GM18511 (cell line): ENCODE data around the gene CHMP3.
"Not testable (repeated sequence)": the region's sequence is repeated elsewhere in the genome, so short reads cannot be mapped to it uniquely, and the experiment has no call there.

Source experiments
- ATAC-seq: cut with Tn5 transposase; IDR thresholded peaks from one replicate; pipeline ENCODE4 v1.9.1; 2021; ENCODE audit warnings: mild to moderate bottlenecking, moderate library complexity; ENCODE audit not compliant: unreplicated experiment

Gene CHMP3

DNA sequence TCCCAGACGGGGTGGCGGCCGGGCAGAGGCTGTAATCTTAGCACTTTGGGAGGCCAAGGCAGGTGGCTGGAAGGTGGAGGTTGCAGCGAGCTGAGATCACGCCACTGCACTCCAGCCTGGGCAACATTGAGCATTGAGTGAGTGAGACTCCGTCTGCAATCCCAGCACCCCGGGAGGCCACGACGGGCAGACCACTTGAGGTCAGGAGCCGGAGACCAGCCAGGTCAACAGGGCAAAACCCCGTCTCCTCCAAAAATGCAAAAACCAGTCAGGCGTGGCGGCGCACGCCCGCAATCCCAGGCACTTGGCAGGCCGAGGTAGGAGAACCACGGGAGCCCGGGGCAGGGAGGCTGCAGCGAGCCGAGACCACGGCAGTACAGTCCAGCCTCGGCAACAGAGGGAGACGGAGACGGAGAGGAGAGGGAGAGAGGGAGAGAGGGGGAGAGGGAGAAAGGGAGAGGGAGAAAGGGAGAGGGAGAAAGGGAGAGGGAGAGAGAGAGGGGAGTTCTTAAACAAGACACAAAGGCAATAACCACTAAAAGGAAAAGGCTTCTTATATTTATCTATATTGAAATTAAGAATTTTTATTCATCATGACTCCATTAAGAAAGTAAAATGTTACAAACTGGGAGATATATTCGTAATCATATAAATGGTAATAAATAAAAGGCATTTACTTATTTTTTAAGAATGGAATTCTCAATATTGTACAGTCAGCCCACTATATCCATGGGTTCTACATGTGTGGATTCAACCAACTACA lies 13.1 kb downstream of the CHMP3 start:
- ATAC-seq, result not testable (repeated sequence)

DNA sequence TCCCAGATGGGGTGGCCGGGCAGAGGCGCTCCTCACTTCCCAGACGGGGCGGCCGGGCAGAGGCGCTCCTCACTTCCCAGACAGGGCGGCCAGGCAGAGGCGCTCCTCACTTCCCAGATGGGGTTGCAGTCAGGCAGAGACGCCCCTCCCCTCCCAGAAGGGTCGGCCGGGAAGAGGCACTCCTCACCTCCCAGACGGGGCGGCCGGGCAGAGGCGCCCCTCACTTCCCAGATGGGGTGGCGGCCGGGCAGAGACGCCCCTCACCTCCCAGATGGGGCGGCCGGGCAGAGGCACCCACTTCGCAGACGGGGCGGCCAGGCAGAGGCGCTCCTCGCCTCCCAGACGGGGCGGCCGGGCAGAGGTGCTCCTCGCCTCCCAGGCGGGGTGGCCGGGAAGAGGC lies 13.8 kb downstream of the CHMP3 start:
- ATAC-seq, result not testable (repeated sequence)

DNA sequence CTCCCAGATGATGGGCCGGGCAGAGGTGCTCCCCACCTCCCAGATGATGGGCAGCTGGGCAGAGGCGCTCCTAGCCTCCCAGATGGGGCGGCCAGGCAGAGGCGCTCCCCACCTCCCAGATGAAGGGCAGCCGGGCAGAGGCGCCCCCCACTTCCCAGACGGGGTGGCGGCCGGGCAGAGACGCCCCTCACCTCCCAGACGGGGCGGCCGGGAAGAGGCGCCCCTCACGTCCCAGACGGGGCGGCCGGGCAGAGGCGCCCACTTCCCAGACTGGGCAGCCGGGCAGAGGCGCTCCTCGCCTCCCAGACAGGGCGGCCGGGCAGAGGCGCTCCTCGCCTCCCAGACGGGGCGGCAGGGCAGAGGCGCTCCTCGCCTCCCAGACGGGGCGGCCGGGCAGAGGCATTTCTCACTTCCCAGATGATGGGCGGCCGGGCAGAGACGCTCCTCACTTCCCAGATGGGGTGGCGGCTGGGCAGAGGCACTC lies 14.3 kb downstream of the CHMP3 start:
- ATAC-seq, result not testable (repeated sequence)

- ATAC-seq, result not testable (repeated sequence)
These were observed 14.9 kb downstream of the CHMP3 start for GRCh38 chr2:86548165-86548912.

- ATAC-seq, result not testable (repeated sequence)
These were observed 17.8 kb downstream of the CHMP3 start for GRCh38 chr2:86545296-86545924.

GRCh38 chr2:86544278-86545099 lies 18.8 kb downstream of the CHMP3 start:
- ATAC-seq, result not testable (repeated sequence)

- ATAC-seq, result no peak
These were observed 19.4 kb downstream of the CHMP3 start for GRCh38 chr2:86543793-86544192.

GRCh38 chr2:86543335-86543734 lies 19.9 kb downstream of the CHMP3 start:
- no peak for ATAC-seq

GRCh38 chr2:86542814-86543213 lies 20.4 kb downstream of the CHMP3 start:
- ATAC-seq, result no peak

- ATAC-seq, result no peak
These were observed 21.9 kb downstream of the CHMP3 start for GRCh38 chr2:86541334-86541733.

- no peak for ATAC-seq
These were observed 29.7 kb downstream of the CHMP3 start for GRCh38 chr2:86533589-86533988.

DNA sequence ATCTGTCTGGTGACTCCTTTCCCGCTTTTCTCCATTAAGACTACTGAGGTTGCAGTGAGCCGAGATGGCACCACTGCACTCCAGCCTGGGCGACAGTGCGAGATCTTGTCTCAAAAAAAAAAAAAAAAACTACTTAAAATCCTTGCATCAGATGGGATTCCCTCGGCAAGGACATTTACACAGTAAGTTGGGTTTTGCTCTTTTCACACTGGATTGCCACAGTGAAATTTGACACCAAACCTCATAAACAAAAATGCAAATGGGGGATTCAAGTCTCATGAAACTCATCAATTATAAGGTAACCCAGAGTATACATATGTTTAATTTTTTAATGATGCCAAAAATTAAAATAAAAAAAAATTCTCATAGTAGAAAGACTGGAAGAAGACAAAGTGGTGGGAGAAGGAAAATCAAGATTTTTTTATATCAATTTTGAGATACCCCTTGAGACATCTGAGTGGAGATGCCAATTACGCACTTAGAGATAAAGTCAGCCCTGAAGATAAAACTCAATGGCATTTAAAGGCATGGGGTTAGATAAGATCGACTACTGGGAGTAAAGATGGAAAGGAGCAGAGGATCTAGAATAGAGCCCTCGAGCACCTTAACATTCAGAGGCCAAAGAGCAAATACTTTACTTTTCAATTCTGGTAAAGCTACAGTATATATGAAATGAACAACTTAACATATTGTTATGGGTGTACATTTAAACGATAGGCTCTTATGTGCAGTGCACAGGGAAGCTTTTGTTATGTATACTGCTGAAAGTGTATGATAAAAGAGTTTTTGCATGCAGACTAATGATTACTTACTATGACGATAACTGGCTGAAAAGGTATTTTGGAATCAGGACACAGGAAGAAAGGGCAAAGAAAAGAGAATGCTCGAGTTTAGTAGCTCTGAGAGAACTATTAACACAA lies 37.6 kb downstream of the CHMP3 start:
- ATAC-seq, result no peak

- no peak for ATAC-seq
These were observed 39.8 kb downstream of the CHMP3 start for GRCh38 chr2:86523491-86523890.

GRCh38 chr2:86522711-86523110 lies 40.5 kb downstream of the CHMP3 start:
- ATAC-seq, result no peak

GRCh38 chr2:86521922-86522321 lies 41.3 kb downstream of the CHMP3 start:
- no peak for ATAC-seq

DNA sequence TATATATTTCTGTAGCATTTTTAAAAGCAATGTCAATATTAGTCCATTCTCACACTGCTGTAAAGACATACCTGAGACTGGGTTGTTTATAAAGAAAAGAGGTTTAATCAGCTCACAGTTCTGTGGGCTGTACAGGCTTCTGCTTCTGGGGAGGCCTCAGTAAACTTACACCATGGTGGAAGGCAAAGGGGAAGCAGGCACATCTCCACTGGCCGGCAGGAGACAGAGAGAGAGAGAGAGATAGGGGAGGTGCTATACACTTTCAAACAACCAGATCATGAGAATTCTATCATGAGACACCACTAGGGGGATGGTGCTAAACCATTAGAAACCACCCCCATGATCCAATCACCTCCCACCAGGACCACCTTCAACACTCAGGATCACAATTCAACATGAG lies 43.1 kb downstream of the CHMP3 start:
- no peak for ATAC-seq

GRCh38 chr2:86519349-86519748 lies 43.9 kb downstream of the CHMP3 start:
- no peak for ATAC-seq

DNA sequence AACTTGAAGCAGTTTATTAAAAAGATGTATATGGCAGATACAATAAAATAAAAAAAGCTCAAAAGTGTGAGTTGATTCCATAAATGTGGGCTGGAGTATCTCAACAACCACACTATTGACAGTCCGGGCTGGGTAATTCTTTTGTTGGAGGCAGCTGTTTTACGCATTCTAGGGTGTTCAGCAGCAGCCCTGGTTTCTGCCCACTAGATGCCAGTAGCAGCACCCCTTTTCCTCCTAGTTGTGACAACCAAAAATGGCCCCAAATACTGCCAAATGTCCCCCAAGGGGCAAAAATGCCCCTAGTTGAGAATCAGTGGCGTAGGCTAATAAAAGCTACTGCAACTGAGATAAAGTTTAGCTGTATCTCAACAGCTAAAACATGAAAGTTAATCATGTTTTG lies 44.8 kb downstream of the CHMP3 start:
- no peak for ATAC-seq

DNA sequence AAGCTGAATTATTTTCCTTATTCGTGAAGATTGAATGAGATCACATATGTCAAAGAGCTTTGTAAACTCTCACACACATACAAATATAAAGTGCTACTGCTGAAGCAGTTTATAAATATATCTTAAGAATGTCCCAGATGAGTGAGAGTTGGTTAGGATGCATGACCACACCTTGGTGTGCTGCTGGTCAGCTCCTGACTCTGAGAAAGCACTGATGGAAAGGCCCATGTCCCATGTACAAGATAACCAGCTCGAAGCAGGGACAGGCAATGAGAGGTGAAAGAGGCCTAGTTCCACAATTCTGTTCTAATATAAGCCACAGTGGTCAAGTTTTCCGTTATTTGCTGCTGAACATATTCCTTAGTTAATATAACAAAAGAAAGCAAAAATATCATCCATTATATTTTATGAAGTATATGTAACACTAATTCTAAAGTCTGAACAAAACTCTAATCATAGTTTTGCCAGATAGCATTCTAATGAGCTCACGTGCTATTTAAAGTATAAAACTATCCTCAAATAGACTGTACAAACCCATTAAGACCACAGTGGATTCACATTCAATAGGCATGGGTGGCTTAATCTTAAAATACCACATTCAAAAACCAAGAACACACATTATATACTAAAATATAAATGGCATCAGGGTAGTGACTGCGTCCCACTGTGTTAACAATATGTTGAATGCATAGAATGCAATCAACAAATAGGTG lies 49.1 kb downstream of the CHMP3 start:
- no peak for ATAC-seq
